Caki2 (cell line): ENCODE measurements around the gene SORBS2. TPM values are rescaled to one million over a fixed set of nuclear protein-coding genes. Genes with fewer than 3 reads are reported as not detected.

ENCODE experiments used
- DNase-seq: peaks from one replicate; pipeline ENCODE4 v3.0.0-alpha.2; 2015; ENCODE audit warnings: low read depth
- in situ Hi-C: cut with HindIII; loops from 2 replicates; pipeline ENCODE4 v1.10.0; 2016; ENCODE audit warnings: low sequenced_read_pairs, low pct_unique_long_range_greater_than_20kb, mixed read lengths
- total RNA-seq: library from RNA; depleted of rRNA; stranded (reverse); fragments of >200 nt; shearing (Covaris generic); gene quantifications from 2 replicates; pipeline ENCODE4 v1.2.3, GENCODE V29; 2014; ENCODE audit warnings: low replicate concordance

SORBS2 gene
- total RNA-seq, 1 experiment from 2014 or later = 12.8 TPM

GRCh38 chr4:185598846-185599552, 213.0 kb downstream of the SORBS2 start:
- DNase-seq = no peak
- in situ Hi-C loops = no loop called here

GRCh38 chr4:185597532-185598188, 214.3 kb downstream of the SORBS2 start:
- DNase-seq = peak; percentile 61
- in situ Hi-C loops = no loop called here

- in situ Hi-C loops = no loop called here
- DNase-seq = no peak
Observed at GRCh38 chr4:185592845-185593488, 219.0 kb downstream of the SORBS2 start.

- in situ Hi-C loops = no loop called here
- no peak for DNase-seq
Observed at GRCh38 chr4:185592438-185592837, 219.6 kb downstream of the SORBS2 start.

- DNase-seq = no peak
- in situ Hi-C loops = no loop called here
Observed at GRCh38 chr4:185591679-185592141, 220.3 kb downstream of the SORBS2 start.

GRCh38 chr4:185590982-185591381, 221.0 kb downstream of the SORBS2 start:
- in situ Hi-C loops = no loop called here
- no peak for DNase-seq

GRCh38 chr4:185589067-185589836, 222.7 kb downstream of the SORBS2 start:
- no peak for DNase-seq
- in situ Hi-C loops = no loop called here

- in situ Hi-C loops = no loop called here
- no peak for DNase-seq
Observed at GRCh38 chr4:185587427-185588161, 224.4 kb downstream of the SORBS2 start.

- no peak for DNase-seq
- in situ Hi-C loops = no loop called here
Observed at GRCh38 chr4:185587030-185587426, 225.0 kb downstream of the SORBS2 start.

- in situ Hi-C loops = no loop called here
- no peak for DNase-seq
Observed at GRCh38 chr4:185585211-185585610, 226.8 kb downstream of the SORBS2 start.

GRCh38 chr4:185583813-185584212, 228.2 kb downstream of the SORBS2 start:
- no peak for DNase-seq
- in situ Hi-C loops = no loop called here

- in situ Hi-C loops = no loop called here
- no peak for DNase-seq
Observed at GRCh38 chr4:185582651-185583400, 229.2 kb downstream of the SORBS2 start.

GRCh38 chr4:185580699-185581098, 231.3 kb downstream of the SORBS2 start:
- DNase-seq = no peak
- in situ Hi-C loops = no loop called here

GRCh38 chr4:185578284-185578683, 233.7 kb downstream of the SORBS2 start:
- in situ Hi-C loops = no loop called here
- no peak for DNase-seq

GRCh38 chr4:185576962-185577950, 234.7 kb downstream of the SORBS2 start:
- no peak for DNase-seq

GRCh38 chr4:185576314-185576961, 235.6 kb downstream of the SORBS2 start:
- DNase-seq = no peak
- in situ Hi-C loops = no loop called here

More at GRCh38 chr4:185576962-185577950, 234.7 kb downstream of the SORBS2 start:
- in situ Hi-C loops = no loop called here
